ENCODE data around the gene DNAH8. TPM values are rescaled to one million over a fixed set of nuclear protein-coding genes. Genes with fewer than 3 reads are reported as not detected.

DNAH8 gene
- total and polyA plus RNA-seq, 4 donors, result 0.01 to 0.37 (median 0.11) TPM

GRCh38 chr6:39057251-39058155, 342.4 kb downstream of the DNAH8 start:
- H3K36me3 ChIP-seq (ENCODE audit: control insufficient read depth in 4 of 4, insufficient read depth in 4 of 4, low read length in 4 of 4), result no peaks in the 10 kb centered on the region
- H3K9me3 ChIP-seq (ENCODE audit: control insufficient read depth in 4 of 4, insufficient read depth in 3 of 4, low read length in 3 of 4), result no peaks in the 10 kb centered on the region
- no peak for DNase-seq
- no peak for ATAC-seq (ENCODE audit: insufficient read depth, low FRiP score)
- no peak overlapping the region for H3K9ac ChIP-seq (ENCODE audit: insufficient read depth in 1 of 2, low read length in 2 of 2)
- no peak overlapping the region for H3K27ac ChIP-seq (ENCODE audit: low read depth in 1 of 2, low read length in 1 of 2)
- TF ChIP-seq CTCF (IDR thresholded peaks at IDR 0.05; ENCODE audit: control extremely low read depth, extremely low read depth), result no peak
- H3K4me3 ChIP-seq, result no peak overlapping the region
- H3K27me3 ChIP-seq (ENCODE audit: control insufficient read depth in 3 of 3, insufficient read depth in 3 of 3, low read length in 2 of 3), result no peaks in the 10 kb centered on the region
- 75 to 81% methylated on average over 16 to 17 of the region's 17 CpGs for WGBS, 2 donors
- H3K4me1 ChIP-seq (ENCODE audit: control insufficient read depth in 5 of 5, insufficient read depth in 5 of 5, low read length in 5 of 5), result peaks cover 0 to 2% (median 0%) of the 10 kb centered on the region in 5 donors

DNA sequence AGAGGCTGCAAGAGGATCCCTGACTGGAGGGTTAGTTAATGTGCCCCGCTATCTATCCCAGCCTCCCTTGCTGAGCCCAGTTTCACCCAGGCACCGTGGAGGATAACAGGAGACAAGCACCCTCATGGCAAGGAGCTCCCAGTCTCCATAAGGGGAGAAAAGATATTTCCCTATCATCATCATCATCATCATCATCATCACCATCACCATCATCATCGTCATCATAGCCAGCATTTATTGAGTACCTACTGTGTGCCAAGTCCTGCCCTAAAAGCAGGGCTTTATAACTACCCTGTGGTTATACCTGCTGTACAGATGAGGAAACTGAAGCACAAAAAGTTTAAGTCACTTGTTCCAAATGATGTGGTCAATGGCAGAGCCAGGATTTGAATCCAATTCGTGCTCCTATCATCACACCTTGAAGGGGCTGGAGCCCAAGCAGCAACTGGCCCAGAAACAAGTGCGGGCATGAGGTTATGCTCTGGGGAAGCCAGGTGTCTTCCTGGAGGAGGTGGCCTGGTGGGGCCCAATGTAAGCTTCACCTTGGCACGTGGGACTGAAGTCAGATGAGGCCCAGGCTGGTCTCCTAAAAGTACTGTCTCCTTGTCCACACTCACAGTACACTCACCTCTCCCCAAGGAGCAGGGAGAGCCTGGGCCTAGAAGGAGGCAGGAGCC, 343.5 kb downstream of the DNAH8 start:
- Histone ChIP-seq H3K27me3 (ENCODE audit: control insufficient read depth in 3 of 3, insufficient read depth in 3 of 3, low read length in 2 of 3) (no peaks in the 10 kb centered on the region), H3K4me1 (ENCODE audit: control insufficient read depth in 5 of 5, insufficient read depth in 5 of 5, low read length in 5 of 5) (no peaks in the 10 kb centered on the region), H3K9me3 (ENCODE audit: control insufficient read depth in 4 of 4, insufficient read depth in 3 of 4, low read length in 3 of 4) (no peaks in the 10 kb centered on the region), H3K36me3 (ENCODE audit: control insufficient read depth in 4 of 4, insufficient read depth in 4 of 4, low read length in 4 of 4) (no peaks in the 10 kb centered on the region), H3K27ac (ENCODE audit: low read depth in 1 of 2, low read length in 1 of 2) (no peak overlapping the region), H3K4me3 (no peak overlapping the region), H3K9ac (ENCODE audit: insufficient read depth in 1 of 2, low read length in 2 of 2) (no peak overlapping the region)
- ATAC-seq (ENCODE audit: insufficient read depth, low FRiP score) (no peak), DNase-seq (no peak)
- no peak for TF ChIP-seq CTCF (IDR thresholded peaks at IDR 0.05; ENCODE audit: control extremely low read depth, extremely low read depth)
- 85 to 92% methylated on average over 6 of the region's 6 CpGs for WGBS, 2 donors

GRCh38 chr6:39059496-39060310, 344.6 kb downstream of the DNAH8 start:
- Histone ChIP-seq H3K4me1 (ENCODE audit: control insufficient read depth in 5 of 5, insufficient read depth in 5 of 5, low read length in 5 of 5) (no peaks in the 10 kb centered on the region), H3K36me3 (ENCODE audit: control insufficient read depth in 4 of 4, insufficient read depth in 4 of 4, low read length in 4 of 4) (no peaks in the 10 kb centered on the region), H3K27me3 (ENCODE audit: control insufficient read depth in 3 of 3, insufficient read depth in 3 of 3, low read length in 2 of 3) (no peaks in the 10 kb centered on the region), H3K27ac (ENCODE audit: low read depth in 1 of 2, low read length in 1 of 2) (no peak overlapping the region), H3K9ac (ENCODE audit: insufficient read depth in 1 of 2, low read length in 2 of 2) (no peak overlapping the region), H3K9me3 (ENCODE audit: control insufficient read depth in 4 of 4, insufficient read depth in 3 of 4, low read length in 3 of 4) (no peaks in the 10 kb centered on the region), H3K4me3 (no peak overlapping the region)
- no peak for TF ChIP-seq CTCF (IDR thresholded peaks at IDR 0.05; ENCODE audit: control extremely low read depth, extremely low read depth)
- DNase-seq, result no peak
- ATAC-seq (ENCODE audit: insufficient read depth, low FRiP score), result no peak
- 78 to 83% methylated on average over 14 of the region's 14 CpGs for WGBS, 2 donors
